HEK293T (cell line): Measurements from ENCODE around the gene IQSEC2.

Experiments
- CTCF ChIA-PET: fragments of 350-600 bp; formaldehyde crosslinking; extraction: SDS; loops from one replicate; lab custom pipeline; 2021; ENCODE audit warnings: antibody characterized with exemption, inconsistent platforms; lab: Yijun Ruan, JAX
- POLR2A ChIA-PET: fragments of 350-600 bp; formaldehyde crosslinking; extraction: SDS; loops from one replicate; lab custom pipeline; 2020; ENCODE audit warnings: antibody characterized with exemption, inconsistent platforms; lab: Yijun Ruan, JAX
- DNase-seq: peaks from one replicate; pipeline ENCODE4 v3.0.0; 2012; ENCODE audit warnings: mixed read lengths; ENCODE audit errors: extremely low spot score
- ARNT ChIP-seq: fragments of 450-650 bp; IDR thresholded peaks from 2 replicates; pipeline ENCODE4 v1.6.1; 2017; ENCODE audit warnings: mild to moderate bottlenecking
- BHLHE40 ChIP-seq: fragments of 450-650 bp; IDR thresholded peaks from 2 replicates; pipeline ENCODE4 v1.6.1; 2016; ENCODE audit warnings: mild to moderate bottlenecking, moderate library complexity, borderline replicate concordance
- CTBP1 ChIP-seq: fragments of 450-650 bp; IDR thresholded peaks from 2 replicates; pipeline ENCODE4 v1.6.1; 2016; ENCODE audit warnings: borderline replicate concordance
- ELF4 ChIP-seq: fragments of 450-650 bp; IDR thresholded peaks from 2 replicates; pipeline ENCODE4 v1.6.1; 2017; ENCODE audit warnings: antibody characterized with exemption
- FOXA1 ChIP-seq: fragments of 450-650 bp; IDR thresholded peaks from 2 replicates; pipeline ENCODE4 v1.6.1; 2016; ENCODE audit warnings: mild to moderate bottlenecking
- FOXK2 ChIP-seq: fragments of 450-650 bp; IDR thresholded peaks from 2 replicates; pipeline ENCODE4 v1.6.1; 2016; ENCODE audit warnings: mild to moderate bottlenecking
- FOXM1 ChIP-seq: fragments of 450-650 bp; IDR thresholded peaks from 2 replicates; pipeline ENCODE4 v1.6.1; 2017; ENCODE audit warnings: mild to moderate bottlenecking, borderline replicate concordance
- HDGF ChIP-seq: fragments of 450-650 bp; IDR thresholded peaks from 2 replicates; pipeline ENCODE4 v1.6.1; 2017; ENCODE audit warnings: antibody characterized with exemption, borderline replicate concordance
- L3MBTL2 ChIP-seq: fragments of 450-650 bp; conservative IDR thresholded peaks from 2 replicates; pipeline ENCODE4 v1.6.1; 2016; ENCODE audit warnings: mild to moderate bottlenecking
- LEF1 ChIP-seq: fragments of 450-650 bp; IDR thresholded peaks from 2 replicates; pipeline ENCODE4 v1.6.1; 2017; ENCODE audit warnings: mild to moderate bottlenecking, borderline replicate concordance
- NFRKB ChIP-seq: fragments of 450-650 bp; IDR thresholded peaks from 2 replicates; pipeline ENCODE4 v1.6.1; 2016; ENCODE audit warnings: mild to moderate bottlenecking, moderate library complexity
- PKNOX1 ChIP-seq: fragments of 450-650 bp; IDR thresholded peaks from 2 replicates; pipeline ENCODE4 v1.6.1; 2016
- SP1 ChIP-seq: fragments of 450-650 bp; IDR thresholded peaks from 2 replicates; pipeline ENCODE4 v1.6.1; 2017
- SUZ12 ChIP-seq: fragments of 450-650 bp; IDR thresholded peaks from 2 replicates; pipeline ENCODE4 v1.6.1; 2016; ENCODE audit warnings: mild to moderate bottlenecking
- TARDBP ChIP-seq: fragments of 450-650 bp; IDR thresholded peaks from 2 replicates; pipeline ENCODE4 v1.6.1; 2016
- ZNF384 ChIP-seq: fragments of 450-650 bp; IDR thresholded peaks from 2 replicates; pipeline ENCODE4 v1.6.1; 2016

IQSEC2 gene

GRCh38 chrX:53294024-53294648 is 12.8 kb upstream of the IQSEC2 start:
- ChIA-PET POLR2A (interaction anchor here (1.2 kb wide), 1 partner anchor 13 kb away, joined by 3 read pairs; the partner anchor contains the start of gene IQSEC2), CTCF (interaction anchor here (0.7 to 0.8 kb wide), 3 partner anchors 9 to 19 kb away, joined by 3 to 5 read pairs (median 4); partner anchors contain the start of gene IQSEC2)
- DNase-seq: no peak
- TF ChIP-seq L3MBTL2: no peak
- TF ChIP-seq HDGF: no peak
- no peak for TF ChIP-seq TARDBP
- no peak for TF ChIP-seq ZNF384
- TF ChIP-seq SUZ12: no peak
- TF ChIP-seq BHLHE40: no peak

GRCh38 chrX:53291596-53291995 is 10.2 kb upstream of the IQSEC2 start:
- TF ChIP-seq SP1 (no peak), FOXK2 (no peak), ZNF384 (no peak), ARNT (no peak), FOXM1 (no peak), L3MBTL2 (no peak), ELF4 (no peak), CTBP1 (no peak), PKNOX1 (no peak), BHLHE40 (no peak), LEF1 (no peak), HDGF (no peak), NFRKB (no peak), FOXA1 (no peak), TARDBP (no peak), SUZ12 (no peak)
- POLR2A ChIA-PET: interaction anchor here (1.7 kb wide), 1 partner anchor 10 kb away, joined by 10 read pairs; the partner anchor contains the start of gene IQSEC2
- CTCF ChIA-PET: no interaction called here
- DNase-seq: no peak

GRCh38 chrX:53290441-53291041 is 9.2 kb upstream of the IQSEC2 start:
- no peak for TF ChIP-seq BHLHE40
- no peak for TF ChIP-seq SUZ12
- no peak for TF ChIP-seq HDGF
- TF ChIP-seq TARDBP: no peak
- no peak for TF ChIP-seq PKNOX1
- TF ChIP-seq FOXM1: no peak
- no peak for TF ChIP-seq LEF1
- TF ChIP-seq ARNT: no peak
- TF ChIP-seq FOXK2: no peak
- no peak for TF ChIP-seq NFRKB
- TF ChIP-seq L3MBTL2: no peak
- TF ChIP-seq ZNF384: no peak
- no peak for TF ChIP-seq SP1
- no peak for TF ChIP-seq ELF4
- no peak for TF ChIP-seq FOXA1
- TF ChIP-seq CTBP1: no peak
- DNase-seq: no peak
- CTCF ChIA-PET: interaction anchor here (1.3 to 1.9 kb wide), 2 partner anchors 23 to 145 kb away, joined by 3 to 5 read pairs; no protein-coding TSS in a partner anchor
- POLR2A ChIA-PET: interaction anchor here (1.7 kb wide), 1 partner anchor 9 kb away, joined by 10 read pairs; the partner anchor contains the start of gene IQSEC2

GRCh38 chrX:53288189-53288588 is 6.8 kb upstream of the IQSEC2 start:
- TF ChIP-seq CTBP1 (no peak), ZNF384 (no peak), LEF1 (no peak), FOXM1 (no peak), L3MBTL2 (no peak), FOXA1 (no peak), NFRKB (no peak), PKNOX1 (no peak), TARDBP (no peak)
- ChIA-PET POLR2A (no interaction called here), CTCF (interaction anchor here (0.6 to 1.1 kb wide), 2 partner anchors 29 to 157 kb away, joined by 3 to 4 read pairs; no protein-coding TSS in a partner anchor)
- no peak for DNase-seq

- no peak for TF ChIP-seq SP1
- TF ChIP-seq TARDBP: no peak
- no peak for TF ChIP-seq NFRKB
- TF ChIP-seq HDGF: no peak
- TF ChIP-seq PKNOX1: no peak
- TF ChIP-seq ZNF384: no peak
- no peak for TF ChIP-seq FOXM1
- no peak for TF ChIP-seq CTBP1
- no peak for TF ChIP-seq FOXK2
- DNase-seq: no peak
- ChIA-PET POLR2A (interaction anchor here (0.8 kb wide), 1 partner anchor 134 kb away, joined by 5 read pairs; no protein-coding TSS in a partner anchor), CTCF (interaction anchor here (0.6 to 1.1 kb wide), 4 partner anchors 30 to 713 kb away, joined by 3 to 4 read pairs (median 3); no protein-coding TSS in a partner anchor)
Observed at GRCh38 chrX:53287493-53288138, 6.2 kb upstream of the IQSEC2 start.
